Sigmoid colon (tissue), 4 donors: ENCODE data around the gene BIVM.

ENCODE experiments used
- CTCF ChIP-seq, 4 experiments: fragments of 450-650 bp in 3 of 4; fragments of 200-600 bp in 1 of 4; IDR thresholded peaks; one replicate each; pipeline ENCODE4 v1.5.1; 2016 to 2019; ENCODE audit warnings: antibody characterized with exemption in 4 of 4, mild to moderate bottlenecking in 3 of 4, moderate library complexity in 2 of 4
- EP300 ChIP-seq, 4 donors: sonication (generic); formaldehyde crosslinking; IDR thresholded peaks; one replicate each; pipeline ENCODE4 v1.6.1; 2017; ENCODE audit warnings: antibody characterized with exemption in 4 of 4
- POLR2A ChIP-seq, 2 donors: fragments of 450-650 bp; IDR thresholded peaks; one replicate each; pipeline ENCODE4 v1.6.1; 2016; ENCODE audit warnings: antibody characterized with exemption in 2 of 2, mild to moderate bottlenecking in 2 of 2, moderate library complexity in 2 of 2
- POLR2AphosphoS5 ChIP-seq, 4 donors: sonication (generic); formaldehyde crosslinking; IDR thresholded peaks; one replicate each; pipeline ENCODE4 v1.6.1; 2017; ENCODE audit warnings: antibody characterized with exemption in 4 of 4

GRCh38 chr13:102807699-102808098, 8.8 kb downstream of the BIVM start:
- no peak for TF ChIP-seq POLR2A (IDR thresholded peaks at IDR 0.05)
- no peak for TF ChIP-seq CTCF (IDR thresholded peaks at IDR 0.05)
- no peak for TF ChIP-seq EP300 (IDR thresholded peaks at IDR 0.05)
- TF ChIP-seq POLR2AphosphoS5 (IDR thresholded peaks at IDR 0.05), result no peak
